GM18505 (cell line): Measurements from ENCODE around the gene SBF2.
"Not testable (repeated sequence)": the region's sequence is repeated elsewhere in the genome, so short reads cannot be mapped to it uniquely, and the experiment has no call there.

Source experiments
- ATAC-seq: cut with Tn5 transposase; IDR thresholded peaks from one replicate; pipeline ENCODE4 v1.9.1; 2021; ENCODE audit not compliant: unreplicated experiment
- POLR2A ChIP-seq: IDR thresholded peaks from 4 replicates; pipeline ENCODE4 v1.6.1; 2011; ENCODE audit warnings: borderline replicate concordance; ENCODE audit not compliant: insufficient read depth, insufficient read length; ENCODE audit errors: extremely low read depth

The SBF2 gene

GRCh38 chr11:9956483-9956882 lies 337.5 kb downstream of the SBF2 start:
- ATAC-seq = no peak
- no peak for TF ChIP-seq POLR2A

GRCh38 chr11:9955391-9955790 lies 338.6 kb downstream of the SBF2 start:
- TF ChIP-seq POLR2A = no peak
- ATAC-seq = no peak

- ATAC-seq = no peak
- no peak for TF ChIP-seq POLR2A
Observed at GRCh38 chr11:9953994-9954626, 339.9 kb downstream of the SBF2 start.

GRCh38 chr11:9952511-9953196 lies 341.4 kb downstream of the SBF2 start:
- no peak for ATAC-seq
- TF ChIP-seq POLR2A = no peak

GRCh38 chr11:9951807-9952206 lies 342.2 kb downstream of the SBF2 start:
- TF ChIP-seq POLR2A = no peak
- ATAC-seq = no peak

- no peak for TF ChIP-seq POLR2A
- no peak for ATAC-seq
Observed at GRCh38 chr11:9950462-9950861, 343.6 kb downstream of the SBF2 start.

GRCh38 chr11:9947231-9947864 lies 346.7 kb downstream of the SBF2 start:
- ATAC-seq = no peak
- TF ChIP-seq POLR2A = no peak

- not testable (repeated sequence) for ATAC-seq
Observed at GRCh38 chr11:9945680-9946079, 348.3 kb downstream of the SBF2 start.

- ATAC-seq = no peak
- TF ChIP-seq POLR2A = no peak
Observed at GRCh38 chr11:9943386-9944110, 350.5 kb downstream of the SBF2 start.

GRCh38 chr11:9941991-9942390 lies 352.0 kb downstream of the SBF2 start:
- ATAC-seq = no peak
- TF ChIP-seq POLR2A = no peak

- ATAC-seq = not testable (repeated sequence)
Observed at GRCh38 chr11:9939150-9939549, 354.9 kb downstream of the SBF2 start.

- ATAC-seq = no peak
- TF ChIP-seq POLR2A = no peak
Observed at GRCh38 chr11:9936754-9937153, 357.3 kb downstream of the SBF2 start.

GRCh38 chr11:9932843-9933242 lies 361.2 kb downstream of the SBF2 start:
- ATAC-seq = not testable (repeated sequence)

GRCh38 chr11:9930562-9931331 lies 363.3 kb downstream of the SBF2 start:
- ATAC-seq = not testable (repeated sequence)
